NCI-H2081 (cell line): ENCODE measurements around the gene IL36B.

Experiments used
- DNase-seq, 2 experiments: peaks; one replicate each; lab custom pipeline; 2025; lab: John Stamatoyannopoulos, UW

IL36B gene

GRCh38 chr2:113075600-113075999 is 22.9 kb upstream of the IL36B start:
- no peak for DNase-seq

DNA sequence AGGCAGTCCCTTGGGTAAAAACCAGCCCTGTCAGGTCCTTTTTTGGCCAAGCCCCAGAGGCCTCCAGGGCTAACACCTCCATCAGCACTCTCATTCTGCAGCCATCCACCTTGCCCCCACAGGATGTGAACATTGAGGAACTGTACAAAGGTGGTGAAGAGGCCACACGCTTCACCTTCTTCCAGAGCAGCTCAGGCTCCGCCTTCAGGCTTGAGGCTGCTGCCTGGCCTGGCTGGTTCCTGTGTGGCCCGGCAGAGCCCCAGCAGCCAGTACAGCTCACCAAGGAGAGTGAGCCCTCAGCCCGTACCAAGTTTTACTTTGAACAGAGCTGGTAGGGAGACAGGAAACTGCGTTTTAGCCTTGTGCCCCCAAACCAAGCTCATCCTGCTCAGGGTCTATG is 22.4 kb upstream of the IL36B start:
- DNase-seq = no peak

DNA sequence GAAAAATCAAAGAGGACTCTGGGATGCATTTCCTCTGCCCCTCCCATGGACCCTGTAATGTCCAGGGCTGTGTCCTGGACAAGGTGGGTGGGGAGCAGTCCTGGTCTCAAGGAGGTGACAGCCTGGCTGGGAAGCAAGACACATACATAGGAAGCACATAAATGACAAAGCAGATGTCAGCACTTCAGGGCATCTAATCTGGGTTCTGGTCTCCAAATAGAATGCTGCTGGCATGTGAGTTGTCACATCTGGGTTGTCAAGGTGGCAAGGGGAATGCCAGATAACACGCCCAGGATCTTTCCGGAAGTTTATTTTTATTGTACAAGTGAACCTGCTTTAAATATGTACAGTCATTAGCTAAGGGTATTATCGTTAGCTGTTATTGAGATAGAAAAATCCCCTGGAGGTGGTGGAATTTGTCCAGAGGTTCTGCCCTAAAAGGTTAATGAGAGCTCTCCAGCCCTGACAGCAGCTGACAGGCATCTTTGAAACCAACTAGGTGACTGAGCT is 20.7 kb upstream of the IL36B start:
- no peak for DNase-seq

DNA sequence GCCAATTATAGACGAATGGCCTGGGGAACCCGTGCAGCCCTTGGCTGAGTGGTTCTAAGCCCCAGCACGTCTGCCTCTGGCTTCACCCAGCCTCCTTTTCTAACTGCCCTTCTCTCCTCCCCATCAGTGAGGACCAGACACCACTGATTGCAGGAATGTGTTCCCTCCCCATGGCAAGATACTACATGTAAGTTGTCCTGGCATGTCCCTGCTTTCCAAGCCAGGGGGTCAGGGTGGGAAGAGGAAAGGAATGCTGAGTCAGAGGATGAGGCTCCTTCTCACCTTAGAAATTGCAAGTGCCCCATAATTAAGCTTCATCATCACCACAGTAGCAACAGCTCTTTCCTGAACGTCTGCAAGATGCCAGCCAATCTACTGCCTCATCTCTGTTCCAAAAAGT is 19.9 kb upstream of the IL36B start:
- no peak for DNase-seq

DNA sequence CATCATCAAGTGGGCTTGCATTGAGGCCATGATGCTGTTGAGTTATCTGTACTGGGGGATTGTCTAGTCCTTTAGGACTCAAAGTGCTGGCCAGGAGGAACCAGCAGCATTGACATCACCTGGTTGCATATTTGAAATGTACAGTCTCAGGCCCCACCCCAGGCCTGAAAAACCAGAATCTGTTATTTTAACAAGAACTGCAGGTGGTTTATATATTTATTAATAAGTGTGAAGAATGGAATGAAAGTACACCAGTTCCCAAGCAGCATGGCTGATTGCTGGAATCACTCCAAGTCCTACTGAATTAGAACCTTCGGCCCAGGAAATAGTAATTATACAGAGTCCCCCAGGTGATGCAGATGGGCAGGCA is 17.9 kb upstream of the IL36B start:
- peak in 1 of 2 experiments; percentile 26 for DNase-seq

- no peak for DNase-seq
These were observed 17.3 kb upstream of the IL36B start for GRCh38 chr2:113069676-113070605.

DNA sequence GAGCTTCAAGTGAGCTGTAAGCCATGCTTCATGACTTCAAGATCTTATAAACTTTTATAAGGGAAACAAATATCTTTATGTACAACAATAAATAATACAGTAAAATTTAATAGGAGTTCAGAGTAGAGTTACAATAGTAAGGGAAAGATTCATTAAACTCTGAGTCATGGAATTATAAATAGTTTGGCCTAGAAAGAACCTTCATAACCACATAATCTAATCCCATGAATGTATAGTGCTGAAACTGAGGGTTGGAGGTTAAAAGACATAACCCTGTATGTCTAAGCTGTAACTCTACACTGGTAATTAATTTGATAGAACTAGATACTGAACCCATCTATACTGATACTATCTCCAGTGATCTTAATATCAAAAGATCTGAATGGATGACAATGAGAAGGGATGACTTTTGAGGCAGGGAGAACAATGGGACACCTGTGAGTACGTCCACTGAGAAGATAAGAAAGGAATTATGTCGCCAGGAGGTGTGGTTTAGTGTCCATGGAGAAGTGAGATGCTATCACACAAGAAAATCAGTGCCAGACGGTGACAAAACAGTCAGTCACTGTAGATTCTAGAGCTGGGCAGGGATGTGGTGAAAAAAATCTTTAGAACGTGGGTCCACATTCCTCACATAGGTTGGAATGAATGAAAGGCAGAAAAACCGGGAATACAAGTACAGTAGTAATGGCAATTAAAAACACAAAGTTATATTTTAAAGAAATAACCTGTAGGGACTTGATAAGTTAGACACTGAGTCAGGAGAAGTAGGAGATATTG is 16.2 kb upstream of the IL36B start:
- no peak for DNase-seq

DNA sequence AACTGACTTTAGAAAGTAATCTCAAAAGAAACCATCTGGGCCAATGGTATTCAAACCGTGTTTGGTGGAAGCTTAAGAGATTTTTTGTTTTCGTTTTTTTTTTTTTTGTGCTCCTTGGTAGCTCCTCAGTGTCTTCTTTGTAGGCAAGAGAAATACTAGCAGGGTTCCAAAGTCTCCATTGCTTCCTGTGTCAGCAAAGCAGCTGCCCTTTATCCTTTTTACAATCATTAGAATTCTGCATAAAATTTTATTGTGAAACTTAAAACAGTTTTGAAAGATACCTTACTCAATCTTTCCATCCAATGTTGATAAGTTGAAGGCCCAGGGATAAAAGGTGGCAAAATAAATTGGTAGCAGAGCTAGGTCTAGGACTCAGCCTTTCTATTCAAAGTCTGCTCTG is 15.6 kb upstream of the IL36B start:
- no peak for DNase-seq

GRCh38 chr2:113067681-113068080 is 15.0 kb upstream of the IL36B start, which contains the start of gene IL1F10:
IL1F10 (plus strand) TSS chr2:113067970; CDS start chr2:113072739, 4,769 bp downstream.
- no peak for DNase-seq

- DNase-seq = no peak
These were observed 12.2 kb upstream of the IL36B start for GRCh38 chr2:113064898-113065297.

- DNase-seq = no peak
These were observed 11.6 kb upstream of the IL36B start for GRCh38 chr2:113064281-113064680.

DNA sequence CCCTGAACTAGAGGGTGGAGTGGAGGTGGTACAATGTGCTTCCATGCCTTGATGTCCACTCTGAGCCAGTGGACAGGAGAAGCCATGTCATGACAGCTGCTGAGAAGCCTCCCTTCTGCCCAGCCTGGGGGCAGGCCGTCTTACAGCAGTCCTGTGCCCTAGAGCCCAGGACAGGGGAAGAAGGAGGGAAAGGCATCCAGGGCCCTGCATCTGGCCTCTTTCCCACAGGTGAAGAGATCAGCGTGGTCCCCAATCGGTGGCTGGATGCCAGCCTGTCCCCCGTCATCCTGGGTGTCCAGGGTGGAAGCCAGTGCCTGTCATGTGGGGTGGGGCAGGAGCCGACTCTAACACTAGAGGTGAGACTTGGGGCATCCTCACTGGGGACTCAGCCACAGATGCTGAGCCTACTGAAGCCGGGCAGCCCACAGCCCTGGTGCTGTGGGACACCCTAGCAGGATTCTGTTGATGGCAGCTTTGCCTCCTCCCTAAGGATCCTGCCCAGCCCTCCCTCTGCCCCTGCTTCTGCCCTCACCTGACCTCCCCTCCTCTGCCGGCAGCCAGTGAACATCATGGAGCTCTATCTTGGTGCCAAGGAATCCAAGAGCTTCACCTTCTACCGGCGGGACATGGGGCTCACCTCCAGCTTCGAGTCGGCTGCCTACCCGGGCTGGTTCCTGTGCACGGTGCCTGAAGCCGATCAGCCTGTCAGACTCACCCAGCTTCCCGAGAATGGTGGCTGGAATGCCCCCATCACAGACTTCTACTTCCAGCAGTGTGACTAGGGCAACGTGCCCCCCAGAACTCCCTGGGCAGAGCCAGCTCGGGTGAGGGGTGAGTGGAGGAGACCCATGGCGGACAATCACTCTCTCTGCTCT is 9.5 kb upstream of the IL36B start:
- DNase-seq = no peak

DNA sequence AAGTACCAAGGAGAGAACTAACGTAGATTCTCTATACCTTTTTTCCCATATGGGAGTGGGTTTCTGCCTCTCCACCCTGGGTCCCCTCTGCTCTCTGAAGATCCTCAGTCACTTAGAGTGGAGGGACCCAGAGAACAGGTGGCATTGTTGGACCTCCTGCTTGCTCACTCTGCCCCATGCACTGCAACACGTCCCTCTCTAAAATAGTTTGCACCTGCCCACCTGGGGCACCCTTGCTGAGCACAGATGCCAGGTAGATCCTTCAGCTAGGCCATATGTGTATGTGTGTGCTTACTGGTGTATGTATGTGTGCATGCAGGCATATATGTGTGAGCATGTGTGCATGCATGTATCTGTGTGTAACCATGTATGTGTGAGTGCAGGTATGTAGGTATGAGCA is 8.6 kb upstream of the IL36B start:
- DNase-seq = no peak

GRCh38 chr2:113060796-113061195 is 8.1 kb upstream of the IL36B start:
- no peak for DNase-seq

- DNase-seq = no peak
These were observed 7.7 kb upstream of the IL36B start for GRCh38 chr2:113060396-113060795.

- DNase-seq = no peak
These were observed 6.6 kb upstream of the IL36B start, which contains the start of gene IL36RN for GRCh38 chr2:113058998-113059960. IL36RN (plus strand) TSS chr2:113059198; CDS start chr2:113059439, 241 bp downstream.

DNA sequence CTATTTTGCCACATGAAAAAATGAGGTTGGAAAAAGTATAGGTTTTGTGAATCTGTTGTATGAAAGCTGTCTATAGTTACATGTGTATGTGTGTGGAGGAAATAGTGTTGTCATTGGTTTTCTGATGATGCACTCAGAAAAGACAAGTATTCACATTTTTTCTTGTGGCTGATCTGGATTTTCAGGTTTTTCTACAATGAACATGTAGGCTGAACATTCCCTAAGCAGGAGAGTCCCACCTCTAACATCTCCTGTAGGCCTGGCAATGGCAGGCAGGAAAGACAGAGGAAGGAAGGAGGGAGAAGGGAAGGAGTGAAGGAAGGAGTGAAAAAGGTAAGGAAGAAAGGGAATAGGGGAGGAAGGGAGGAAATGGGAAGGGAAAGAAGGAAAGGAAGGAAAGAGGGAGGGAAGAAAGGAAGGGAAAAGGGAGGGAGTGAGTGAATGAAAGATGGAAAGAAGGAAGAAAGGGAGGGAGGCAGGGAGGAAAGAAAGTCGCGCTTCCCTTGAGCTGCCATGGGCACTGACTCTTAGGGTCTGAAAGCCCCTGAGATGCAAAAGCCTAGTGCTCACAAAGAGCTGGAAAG is 5.8 kb upstream of the IL36B start:
- no peak for DNase-seq

- no peak for DNase-seq
These were observed 4.5 kb upstream of the IL36B start for GRCh38 chr2:113057117-113057516.

DNA sequence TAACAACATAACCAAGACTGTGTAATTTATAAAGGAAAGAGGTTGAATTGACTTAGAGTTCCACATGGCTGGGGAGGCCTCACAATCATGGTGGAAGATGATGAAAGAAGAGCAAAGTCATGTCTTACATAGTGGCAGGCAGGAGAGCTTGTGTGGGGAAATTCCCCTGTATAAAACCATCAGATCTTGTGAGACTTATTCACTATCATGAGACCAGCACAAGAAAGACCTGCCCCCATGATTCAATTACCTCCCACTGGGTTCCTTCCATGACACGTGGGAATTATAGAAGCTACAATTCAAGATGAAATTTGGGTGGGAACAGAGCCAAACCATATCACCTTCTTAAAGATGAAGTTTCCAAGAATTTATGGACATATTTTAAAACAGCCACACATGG is 3.9 kb upstream of the IL36B start:
- no peak for DNase-seq

DNA sequence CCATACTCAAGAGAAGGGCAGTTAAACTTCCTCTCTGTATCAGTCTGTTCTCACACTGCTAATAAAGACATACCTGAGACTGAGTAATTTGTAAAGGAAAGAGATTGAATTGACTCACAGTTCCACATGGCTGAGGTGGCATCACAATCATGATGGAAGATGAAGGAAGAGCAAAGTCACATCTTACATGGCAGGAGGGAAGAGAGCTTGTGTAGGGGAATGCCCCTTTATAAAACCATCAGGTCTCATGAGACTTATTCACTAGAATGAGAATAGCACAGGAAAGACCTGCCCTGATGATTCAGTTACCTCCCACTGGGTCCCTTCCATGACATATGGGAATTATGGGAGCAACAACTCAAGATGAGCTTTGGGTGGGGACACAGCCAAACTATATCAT is 1.4 kb upstream of the IL36B start:
- no peak for DNase-seq
